Hepatic stellate cell (primary cell): ENCODE data around the gene CPSF7.
A peak's percentile ranks its signal among the peaks of the same experiment; 100 is the strongest.
"Not testable (repeated sequence)": the region's sequence is repeated elsewhere in the genome, so short reads cannot be mapped to it uniquely, and the experiment has no call there.

Source experiments
- DNase-seq: peaks from one replicate; pipeline ENCODE4 v3.0.0; 2011; ENCODE audit warnings: low spot score

The CPSF7 gene, protein sequence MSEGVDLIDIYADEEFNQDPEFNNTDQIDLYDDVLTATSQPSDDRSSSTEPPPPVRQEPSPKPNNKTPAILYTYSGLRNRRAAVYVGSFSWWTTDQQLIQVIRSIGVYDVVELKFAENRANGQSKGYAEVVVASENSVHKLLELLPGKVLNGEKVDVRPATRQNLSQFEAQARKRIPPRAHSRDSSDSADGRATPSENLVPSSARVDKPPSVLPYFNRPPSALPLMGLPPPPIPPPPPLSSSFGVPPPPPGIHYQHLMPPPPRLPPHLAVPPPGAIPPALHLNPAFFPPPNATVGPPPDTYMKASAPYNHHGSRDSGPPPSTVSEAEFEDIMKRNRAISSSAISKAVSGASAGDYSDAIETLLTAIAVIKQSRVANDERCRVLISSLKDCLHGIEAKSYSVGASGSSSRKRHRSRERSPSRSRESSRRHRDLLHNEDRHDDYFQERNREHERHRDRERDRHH

DNA sequence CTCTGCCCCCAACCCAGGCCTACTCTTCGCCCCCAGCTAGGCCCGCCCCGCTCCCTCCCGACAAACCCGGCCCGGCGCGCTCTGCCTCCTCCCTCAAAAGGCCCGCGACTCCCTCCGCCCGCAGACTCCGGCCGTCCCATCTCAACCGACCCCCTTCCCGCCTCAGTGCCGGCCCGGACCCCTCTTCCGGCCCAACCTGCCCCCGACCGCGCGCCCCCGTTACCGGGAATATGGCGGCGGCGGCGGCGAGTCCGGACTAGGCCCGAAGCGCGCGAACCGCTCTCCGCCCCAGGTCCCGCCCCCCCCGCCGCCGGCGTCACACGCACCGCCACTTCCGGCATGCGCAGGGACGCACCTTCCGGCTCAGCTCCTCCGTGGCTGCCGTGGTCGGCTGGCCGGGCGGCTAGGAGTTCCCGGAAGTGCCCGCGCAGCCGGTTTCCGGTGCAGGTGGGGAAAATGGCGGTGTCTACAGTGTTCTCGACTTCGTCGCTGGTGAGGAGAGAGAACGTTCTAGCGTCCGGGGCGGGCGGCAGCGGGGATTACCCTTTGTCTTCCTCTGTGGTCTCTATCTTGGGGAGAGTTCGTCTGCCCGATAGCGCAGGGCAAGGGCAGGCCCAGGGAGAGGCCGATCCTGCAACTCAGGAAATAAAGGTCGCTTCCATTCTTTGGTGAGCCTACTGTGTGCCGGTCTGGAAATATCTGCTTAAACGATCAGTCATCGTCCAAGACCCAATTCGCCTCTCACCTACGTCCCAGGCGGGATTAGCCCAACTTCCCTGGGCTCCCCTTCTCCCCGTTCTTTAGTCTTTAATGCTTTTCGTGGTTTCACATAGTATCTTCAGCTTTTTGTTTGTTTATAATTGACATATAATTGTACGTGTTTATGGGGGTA is at the start of gene CPSF7, which contains the start of gene SDHAF2:
Gene CPSF7, minus strand, starts transcription at position 285 of the 892 bp plus-strand sequence. CDS start 740 bp downstream, outside the sequence.
Gene SDHAF2, plus strand, starts transcription at position 434 of the 892 bp plus-strand sequence. Its CDS starts 23 bp downstream, at position 457.
- peak; percentile 95 for DNase-seq

DNA sequence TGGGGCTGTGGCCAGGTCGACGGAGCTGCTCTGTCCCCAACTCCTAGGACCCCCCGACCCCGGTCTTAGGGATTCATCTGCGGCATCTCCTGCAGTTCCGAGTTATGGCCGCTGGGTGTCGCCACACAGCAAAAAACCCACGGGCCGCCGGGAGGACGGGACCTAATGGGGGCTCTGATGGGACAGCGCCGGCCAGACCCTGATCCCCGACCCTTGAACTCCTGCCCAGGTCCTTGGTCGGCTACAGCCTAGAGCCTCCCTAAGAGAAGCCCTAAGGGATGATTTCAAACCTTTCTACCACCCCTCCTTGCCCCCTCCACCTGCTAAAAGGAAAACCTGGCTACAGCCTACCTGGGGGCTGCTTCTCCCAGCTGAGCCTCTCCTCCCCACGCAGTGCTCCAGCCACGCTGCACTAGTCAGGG is 48.0 kb upstream of the CPSF7 start:
- peak; percentile 66 for DNase-seq

DNA sequence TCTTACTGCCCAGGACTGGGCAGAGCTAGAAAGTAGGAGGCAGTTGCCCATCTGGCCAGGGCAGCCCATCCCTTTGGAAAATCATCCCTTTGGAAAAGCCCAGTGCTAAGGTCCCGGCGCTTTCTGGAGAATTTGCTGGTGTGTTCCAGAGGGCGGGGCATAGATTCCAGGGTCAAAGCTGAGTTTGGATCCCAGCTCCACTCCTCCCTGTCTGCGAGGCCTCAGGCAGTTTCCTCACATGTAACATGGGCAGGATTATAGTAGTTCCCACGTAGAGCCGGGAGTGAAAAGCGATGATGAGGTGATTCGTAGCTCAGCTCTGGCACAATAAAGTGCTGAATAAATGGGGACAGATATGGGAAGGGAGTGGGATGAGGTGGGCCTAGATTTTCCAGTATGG is 47.4 kb upstream of the CPSF7 start:
- no peak for DNase-seq

DNA sequence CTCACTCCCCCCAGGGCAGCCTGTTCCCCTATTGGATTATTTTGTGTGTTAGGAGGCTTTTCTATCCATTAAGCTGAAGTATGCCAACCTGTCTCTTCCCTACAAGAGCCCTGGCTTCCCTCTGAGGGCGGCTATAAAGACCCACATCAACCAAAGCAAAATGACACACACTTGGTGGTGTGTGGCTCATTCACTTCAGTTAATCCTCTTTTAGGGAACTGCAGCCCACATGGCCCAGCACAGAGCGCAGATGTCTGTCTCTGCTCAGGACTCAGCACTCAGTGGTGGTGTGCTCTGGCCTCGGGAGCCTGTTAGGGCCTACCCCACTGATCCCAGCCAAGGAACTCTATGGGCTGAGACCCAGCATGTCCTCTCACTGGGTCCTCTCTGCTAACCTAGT is 46.6 kb upstream of the CPSF7 start:
- DNase-seq, result no peak

DNA sequence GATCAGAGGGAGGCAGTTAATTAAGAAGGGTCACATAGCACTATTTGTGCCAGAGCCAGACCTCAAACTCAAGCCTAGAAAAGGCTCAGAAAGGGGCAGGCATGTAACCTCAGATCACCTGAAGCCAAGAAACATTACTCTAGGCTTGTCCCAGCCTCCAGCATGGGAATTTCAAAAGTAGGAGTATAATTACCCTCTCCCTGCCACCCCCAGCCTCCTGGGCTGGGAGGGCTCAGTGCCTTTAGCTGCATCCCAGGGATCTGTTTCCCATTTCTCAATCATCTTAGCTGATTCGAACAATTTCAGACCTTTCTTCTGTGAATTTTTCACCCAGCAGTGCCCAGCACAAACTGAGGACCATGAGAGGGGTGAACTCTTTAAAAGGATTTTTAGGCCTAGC is 45.7 kb upstream of the CPSF7 start:
- no peak for DNase-seq

DNA sequence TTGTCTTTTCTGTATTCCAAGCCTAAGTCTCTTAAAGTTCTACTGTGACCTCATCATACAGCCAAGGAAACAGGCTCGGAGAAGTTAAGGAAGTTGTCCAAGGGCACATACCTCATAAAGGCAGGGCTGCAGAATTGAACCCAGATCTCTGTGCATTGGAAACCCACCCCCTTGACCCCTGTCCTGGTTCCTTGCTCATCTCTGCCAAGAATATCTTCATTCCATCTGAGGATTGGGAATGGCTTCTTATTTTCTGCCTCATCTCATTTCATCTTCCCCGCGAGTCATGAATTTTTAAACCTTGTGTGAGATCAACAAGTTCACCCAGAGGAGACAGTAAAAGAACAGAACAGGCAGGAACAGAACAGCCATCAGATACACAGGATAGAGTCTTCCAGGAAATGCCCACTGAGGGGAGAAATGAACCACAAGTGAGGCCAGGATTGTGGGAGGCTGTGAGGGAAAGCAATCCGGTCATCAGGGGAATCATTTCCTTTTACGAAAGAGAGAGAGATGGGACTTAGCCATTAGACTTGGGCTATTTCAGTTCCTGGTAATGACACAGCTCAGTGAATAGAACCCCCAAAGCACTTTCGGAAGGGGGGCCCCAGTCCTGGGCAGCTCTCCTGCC is 44.4 kb upstream of the CPSF7 start:
- DNase-seq, result no peak

DNA sequence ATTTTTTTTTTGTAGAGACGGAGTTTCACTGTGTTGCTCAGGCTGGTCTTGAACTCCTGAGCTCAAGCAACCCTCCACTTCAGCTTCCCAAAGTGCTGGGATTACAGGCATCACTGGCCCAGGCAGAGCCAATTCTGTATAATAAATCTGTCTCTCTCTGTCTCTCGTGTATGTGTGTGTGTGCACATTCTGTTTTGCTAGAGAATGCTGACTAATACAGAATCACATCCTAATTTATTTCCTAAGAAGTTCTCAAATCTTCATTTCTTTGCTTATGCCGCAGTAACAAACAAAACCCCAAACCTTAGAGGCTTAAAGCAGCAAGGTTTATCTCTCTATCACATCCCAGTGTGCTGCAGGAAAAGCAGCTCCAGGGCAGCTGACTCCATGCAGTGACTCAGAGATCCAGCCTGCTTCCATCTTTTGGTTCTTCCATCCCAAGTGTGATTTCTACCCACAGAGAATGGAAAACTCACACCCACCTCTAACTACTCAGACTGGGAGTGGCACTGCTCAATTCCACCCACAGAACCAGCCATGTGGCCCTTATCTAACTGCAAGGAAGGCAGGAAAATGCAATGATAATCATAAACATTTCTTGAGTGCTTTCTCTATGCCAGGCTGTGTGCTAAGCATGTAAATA is 43.7 kb upstream of the CPSF7 start:
- no peak for DNase-seq

DNA sequence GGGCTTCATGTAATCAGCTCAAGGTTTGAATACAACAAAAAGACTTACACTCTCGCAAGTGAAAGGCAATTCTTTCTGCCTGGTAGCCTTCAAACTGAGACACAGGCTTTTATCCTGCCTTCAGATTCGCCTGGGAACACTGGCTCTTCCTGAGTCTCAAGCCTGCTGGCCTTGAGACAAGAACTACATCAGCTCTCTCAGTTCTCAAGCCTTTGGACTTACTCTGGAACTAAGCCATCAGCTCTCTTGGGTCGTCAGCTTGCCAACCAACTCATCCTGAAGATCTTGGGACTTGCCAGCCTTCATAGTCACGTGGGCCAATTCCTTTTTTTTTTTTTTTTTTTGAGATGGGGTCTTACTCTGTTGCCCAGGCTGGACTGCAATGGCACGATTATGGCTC is 43.1 kb upstream of the CPSF7 start:
- no peak for DNase-seq

DNA sequence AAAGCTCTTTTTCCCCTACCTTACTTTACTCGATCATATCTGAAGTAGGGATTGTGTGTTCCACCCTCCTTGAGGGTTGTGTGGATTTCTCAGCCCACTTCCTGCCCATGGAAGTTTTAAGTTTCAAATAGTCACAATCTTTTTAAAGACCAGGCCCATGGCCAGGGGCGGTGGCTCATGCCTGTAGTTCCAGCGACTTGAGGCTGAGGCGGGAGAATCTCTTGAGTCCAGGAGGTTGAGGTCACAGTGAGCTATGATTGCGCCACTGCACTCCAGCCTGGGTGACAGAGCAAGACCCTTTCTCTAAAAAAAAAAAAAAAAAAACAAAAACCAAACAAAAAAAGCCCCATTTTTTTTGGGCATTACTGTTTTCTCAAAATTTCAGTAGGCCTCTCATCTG is 42.5 kb upstream of the CPSF7 start:
- DNase-seq, result no peak

DNA sequence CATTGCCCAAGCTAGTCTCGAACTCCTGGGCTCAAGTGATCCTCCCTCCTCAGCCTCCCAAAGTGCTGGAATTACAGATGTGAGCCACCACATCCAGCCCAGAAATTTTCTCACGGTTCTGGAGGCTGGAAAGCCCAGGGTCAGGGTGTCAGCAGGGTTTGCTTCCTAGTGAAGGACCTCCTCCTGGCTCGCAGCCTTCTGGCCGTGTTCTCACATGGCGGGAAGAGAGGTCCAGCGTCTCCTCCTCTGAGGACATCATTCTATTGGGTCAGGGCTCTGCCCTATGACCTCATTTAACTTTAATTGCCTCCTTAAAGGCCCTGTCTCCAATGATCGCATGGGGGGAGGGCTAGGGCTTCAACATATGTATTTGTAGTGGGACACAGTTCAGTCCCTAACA is 38.2 kb upstream of the CPSF7 start:
- no peak for DNase-seq

DNA sequence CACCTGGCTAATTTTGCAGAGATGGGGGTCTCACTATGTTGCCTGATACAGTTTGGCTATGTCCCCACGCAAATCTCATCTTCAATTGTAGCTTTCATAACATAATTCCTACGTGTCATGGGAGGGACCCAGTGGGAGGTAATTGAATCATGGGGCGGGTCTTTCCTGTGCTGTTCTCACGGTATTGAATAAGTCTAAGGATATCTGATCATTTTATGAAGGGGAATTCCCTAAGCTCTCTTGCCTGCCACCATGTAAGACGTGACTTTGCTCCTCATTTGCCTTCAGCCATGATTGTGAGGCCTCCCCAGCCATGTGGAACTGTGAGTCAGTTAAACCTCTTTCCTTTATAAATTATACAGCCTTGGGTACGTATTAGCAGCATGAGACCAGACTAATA is 37.8 kb upstream of the CPSF7 start:
- not testable (repeated sequence) for DNase-seq

DNA sequence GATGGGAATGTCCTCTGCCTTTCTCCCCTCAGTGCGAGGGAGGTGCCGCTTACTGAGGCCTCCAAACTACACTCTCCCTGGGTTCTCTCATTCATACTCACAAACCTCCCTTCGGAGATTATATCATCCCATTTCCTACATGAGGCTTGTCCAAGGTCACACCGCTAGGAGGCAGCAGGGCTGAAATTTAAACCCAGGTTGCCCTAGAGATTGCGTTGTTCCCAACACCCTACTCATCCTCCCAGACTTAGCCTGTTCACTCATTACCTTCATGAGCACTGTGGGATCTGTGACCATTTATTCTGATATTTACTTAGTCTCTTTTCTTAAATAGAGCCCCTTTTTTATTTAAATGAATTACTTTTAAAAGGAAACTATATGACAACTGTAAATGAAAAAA is 31.2 kb upstream of the CPSF7 start:
- no peak for DNase-seq

DNA sequence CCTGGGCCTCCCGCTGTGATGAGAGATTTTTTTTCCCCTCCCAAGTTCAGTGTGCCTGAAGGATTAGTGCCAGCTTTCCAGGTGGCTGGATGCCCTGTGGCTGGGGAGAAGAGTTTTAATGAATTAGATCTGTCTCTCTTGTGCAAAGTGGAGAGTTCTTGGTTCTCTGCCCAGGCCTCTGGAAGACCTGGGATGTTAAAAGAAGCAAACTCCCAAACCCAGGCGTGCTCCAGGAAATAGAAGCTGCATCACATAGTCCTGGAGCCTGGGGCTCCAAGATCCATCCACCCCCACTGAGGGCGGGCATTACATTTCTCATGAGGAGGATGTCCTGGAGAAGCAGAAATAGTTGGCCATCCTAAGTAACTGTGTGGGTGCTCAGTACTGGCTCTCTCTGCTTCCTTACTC is 30.7 kb upstream of the CPSF7 start:
- no peak for DNase-seq

DNA sequence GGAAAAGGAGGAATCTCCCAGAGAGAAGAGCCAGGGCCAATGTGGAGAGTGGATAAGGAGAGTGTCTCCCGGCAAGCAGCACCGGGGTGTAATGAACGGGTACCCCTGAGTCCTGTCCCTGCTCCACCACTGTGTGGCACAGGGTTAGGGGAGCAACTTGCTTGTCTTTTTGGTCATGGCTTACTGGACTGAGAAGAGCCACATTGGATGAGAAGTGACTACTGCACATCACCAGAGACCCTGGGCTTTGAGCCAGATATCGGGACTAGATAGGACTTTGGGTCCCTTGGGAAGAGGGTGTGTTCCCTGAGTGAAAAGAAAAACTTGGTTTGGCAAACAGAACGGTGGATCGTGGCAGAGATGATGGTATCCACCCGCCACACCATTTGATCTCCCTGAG is 24.7 kb upstream of the CPSF7 start:
- DNase-seq, result no peak

DNA sequence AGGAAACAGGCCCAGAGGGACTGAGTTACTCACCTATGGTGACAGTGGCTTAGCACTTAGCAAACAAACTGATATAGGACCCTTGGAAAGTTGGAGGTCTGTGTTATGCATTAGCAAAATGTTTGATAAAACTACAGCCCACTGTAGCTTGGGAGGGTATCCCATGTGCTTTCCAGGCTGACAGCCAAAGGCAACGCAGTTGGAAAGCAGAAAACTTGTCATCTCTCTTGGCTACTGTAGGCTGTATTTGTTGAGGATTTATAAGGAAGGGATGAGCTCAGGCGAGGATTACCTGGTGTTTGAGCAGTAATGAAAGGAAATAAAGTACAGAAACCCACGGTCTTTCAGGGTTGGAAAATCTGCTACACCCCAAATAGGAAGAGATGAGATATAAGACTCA is 23.9 kb upstream of the CPSF7 start:
- DNase-seq, result no peak

DNA sequence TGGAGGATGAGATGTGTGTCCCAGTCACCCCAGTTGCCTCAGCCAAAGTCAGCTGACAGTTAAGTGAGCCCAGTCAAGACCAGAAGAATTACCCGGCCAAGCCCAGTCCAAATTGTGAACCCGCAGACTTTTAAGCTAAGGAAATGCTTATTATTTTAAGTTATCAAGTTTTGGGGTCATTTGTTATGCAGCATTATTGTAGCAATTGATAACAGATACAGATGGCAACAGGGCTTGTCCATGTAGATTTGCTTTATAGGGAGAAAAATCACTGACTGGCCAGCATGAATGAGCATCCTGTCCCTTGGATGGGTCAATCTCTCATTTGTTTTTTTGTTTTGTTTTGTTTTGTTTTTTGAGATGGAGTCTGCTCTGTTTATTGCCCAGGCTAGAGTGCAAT is 23.1 kb upstream of the CPSF7 start:
- DNase-seq, result no peak

DNA sequence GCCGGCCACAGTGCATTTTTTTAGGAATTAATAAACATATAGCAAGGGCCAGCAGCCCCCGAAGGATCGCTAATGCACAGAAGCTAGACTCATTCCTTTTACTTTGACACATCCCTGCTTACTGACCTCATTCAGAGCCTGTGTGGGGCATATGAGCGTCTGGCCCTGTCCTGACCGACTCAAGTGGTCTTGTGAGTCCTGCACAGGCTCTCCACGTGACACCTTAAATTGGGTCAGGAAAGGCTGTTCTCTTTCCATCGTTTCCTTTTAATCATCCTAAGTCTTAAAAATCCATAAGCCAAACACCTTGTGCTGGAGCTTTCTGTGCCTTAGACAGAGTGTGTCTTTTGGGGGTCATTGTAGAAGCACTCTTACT is 18.8 kb upstream of the CPSF7 start:
- DNase-seq, result no peak

DNA sequence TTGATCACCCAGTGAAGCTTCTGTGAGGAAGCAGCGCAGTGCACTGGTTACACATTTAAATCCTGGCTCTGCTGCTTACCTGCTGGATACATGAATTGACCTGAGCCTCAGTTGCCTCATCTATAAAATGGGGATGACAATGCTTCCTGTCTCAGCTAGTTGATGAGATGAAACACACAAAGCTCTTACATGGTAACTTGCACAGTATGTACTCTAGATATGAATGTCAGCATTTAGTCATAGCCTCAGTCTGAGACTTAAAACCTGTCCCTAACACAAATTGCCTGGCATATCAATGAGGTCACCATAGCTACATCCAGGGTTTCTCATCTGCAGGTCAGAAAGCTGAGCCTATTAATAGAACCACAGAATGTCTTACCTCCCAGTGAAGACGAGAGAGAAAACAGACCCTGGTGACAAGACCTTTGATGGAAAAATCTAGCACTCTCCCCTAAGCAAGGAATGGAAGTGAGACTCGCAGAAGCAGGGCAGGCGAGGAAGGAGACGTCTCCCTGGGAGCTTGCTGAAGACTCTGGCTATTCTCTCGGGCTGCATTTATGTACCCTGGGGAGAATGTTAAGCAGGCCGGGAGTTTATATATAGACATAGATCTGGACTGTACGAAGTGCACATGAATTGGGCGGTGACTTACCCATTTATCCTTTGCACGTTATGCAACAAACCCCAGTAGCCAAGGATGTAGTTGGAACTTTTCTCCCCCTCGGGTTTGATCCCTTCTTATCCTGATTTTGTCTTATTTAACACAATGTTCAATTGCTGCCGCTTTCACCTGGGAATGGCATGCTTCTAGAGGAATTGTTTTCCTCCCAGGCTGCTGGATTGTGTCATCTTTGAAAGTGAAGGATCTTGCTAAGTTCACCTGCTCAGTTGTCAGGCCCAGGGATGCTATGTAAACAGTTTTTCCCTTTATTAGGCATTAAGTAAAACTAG is 18.1 kb upstream of the CPSF7 start:
- peak; percentile 20 for DNase-seq

DNA sequence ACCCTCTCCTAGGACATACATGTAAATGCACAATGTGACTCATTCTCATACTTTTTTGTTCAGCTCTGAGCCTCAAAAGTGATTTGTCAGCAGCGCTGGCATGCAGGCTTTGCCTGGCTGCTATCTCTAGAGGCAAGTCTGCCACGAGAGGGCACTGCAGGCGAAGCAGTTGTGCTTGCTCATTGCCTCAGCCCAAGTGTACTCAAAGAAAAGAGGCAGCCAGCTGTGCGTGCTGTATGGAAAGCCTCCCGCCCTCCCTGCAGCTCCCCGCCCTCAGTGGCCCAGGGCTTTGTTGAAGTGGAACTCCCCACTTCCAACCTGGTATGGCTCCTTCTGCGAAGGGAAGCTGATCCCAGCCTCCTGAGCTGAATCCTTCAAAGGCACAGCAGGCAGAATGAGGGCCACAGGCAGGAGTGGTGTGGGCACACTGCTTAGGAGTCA is 16.5 kb upstream of the CPSF7 start:
- DNase-seq, result peak; percentile 90

DNA sequence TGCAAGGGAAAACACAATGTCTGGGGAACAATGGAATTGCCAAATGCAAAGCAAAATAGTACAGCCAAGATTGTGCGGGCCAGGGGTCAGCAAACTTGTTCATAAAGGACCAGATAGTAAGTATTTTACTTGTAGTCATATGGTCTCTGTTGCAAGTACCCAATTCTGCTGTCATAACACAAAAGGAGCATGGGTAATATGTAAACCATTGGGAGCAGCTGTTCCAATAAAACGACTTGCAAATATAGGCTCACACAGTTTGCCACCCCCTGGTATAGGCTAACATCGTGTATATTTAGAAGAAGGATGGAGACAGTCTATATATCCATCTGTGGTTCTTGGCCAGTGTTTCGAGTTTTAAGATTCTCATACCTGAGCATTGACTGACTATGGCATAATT is 15.7 kb upstream of the CPSF7 start:
- DNase-seq, result no peak

DNA sequence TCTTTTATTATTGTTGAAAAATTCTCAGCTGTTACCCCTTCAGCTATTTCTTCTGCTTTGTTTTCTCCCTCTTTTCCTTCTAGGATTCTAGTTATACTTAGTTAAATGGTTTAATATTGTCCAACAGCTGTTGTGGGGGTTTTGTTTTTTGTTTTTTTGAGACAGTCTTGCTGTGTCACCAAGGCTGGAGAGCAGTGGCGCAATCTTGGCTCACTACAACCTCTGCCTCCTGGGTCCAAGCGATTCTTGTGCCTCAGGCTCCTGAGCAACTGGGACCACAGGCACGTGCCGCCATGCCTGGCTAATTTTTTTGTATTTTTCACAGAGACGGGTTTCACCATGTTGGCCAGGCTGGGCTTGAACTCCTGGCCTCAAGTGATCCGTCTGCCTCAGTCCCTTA is 12.8 kb upstream of the CPSF7 start:
- no peak for DNase-seq
